GM19238 (cell line): ENCODE measurements around the gene COL11A1.
"Not testable (repeated sequence)": the region's sequence is repeated elsewhere in the genome, so short reads cannot be mapped to it uniquely, and the experiment has no call there.

ENCODE experiments used
- DNase-seq: peaks from one replicate; pipeline ENCODE4 v3.0.0; 2011; ENCODE audit warnings: low spot score; ENCODE audit not compliant: insufficient read length

COL11A1 gene

DNA sequence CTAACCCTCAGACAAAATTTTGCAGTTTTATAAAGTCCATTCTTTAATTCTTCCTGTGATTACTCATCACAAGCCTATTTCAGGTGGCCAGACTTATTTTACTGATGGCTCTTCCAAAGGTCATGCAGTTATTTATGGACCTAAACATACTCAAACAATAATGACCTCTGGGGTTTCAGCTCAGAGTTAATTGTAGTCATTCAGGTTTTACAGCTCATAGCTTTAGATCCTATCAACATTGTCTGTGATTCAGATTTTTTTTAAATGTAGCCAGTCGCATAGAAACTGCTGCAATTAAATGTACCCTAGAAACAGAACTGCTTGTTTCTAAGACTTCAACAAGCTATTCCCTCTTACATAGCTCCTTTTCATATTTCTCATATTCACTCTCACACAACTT is 270.8 kb downstream of the COL11A1 start:
- DNase-seq = no peak

DNA sequence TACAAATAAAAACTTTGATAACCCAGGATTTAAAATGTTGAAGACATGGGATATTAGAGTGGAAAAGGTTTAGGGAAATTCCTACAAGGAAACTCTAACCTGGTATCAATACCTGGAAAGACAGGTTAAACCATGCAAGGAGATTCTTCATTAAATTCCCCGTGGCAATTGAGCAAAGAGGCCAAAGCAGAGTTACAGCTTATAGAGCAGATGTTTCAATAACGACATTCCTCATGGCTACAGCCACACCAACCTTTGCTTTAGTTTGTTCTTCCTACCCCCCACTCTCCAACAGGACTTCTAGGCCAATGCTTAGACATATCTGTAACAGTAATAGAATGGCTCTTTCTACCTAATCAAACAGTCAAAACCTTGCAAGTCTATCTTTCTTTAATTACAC is 271.3 kb downstream of the COL11A1 start:
- DNase-seq = no peak

DNA sequence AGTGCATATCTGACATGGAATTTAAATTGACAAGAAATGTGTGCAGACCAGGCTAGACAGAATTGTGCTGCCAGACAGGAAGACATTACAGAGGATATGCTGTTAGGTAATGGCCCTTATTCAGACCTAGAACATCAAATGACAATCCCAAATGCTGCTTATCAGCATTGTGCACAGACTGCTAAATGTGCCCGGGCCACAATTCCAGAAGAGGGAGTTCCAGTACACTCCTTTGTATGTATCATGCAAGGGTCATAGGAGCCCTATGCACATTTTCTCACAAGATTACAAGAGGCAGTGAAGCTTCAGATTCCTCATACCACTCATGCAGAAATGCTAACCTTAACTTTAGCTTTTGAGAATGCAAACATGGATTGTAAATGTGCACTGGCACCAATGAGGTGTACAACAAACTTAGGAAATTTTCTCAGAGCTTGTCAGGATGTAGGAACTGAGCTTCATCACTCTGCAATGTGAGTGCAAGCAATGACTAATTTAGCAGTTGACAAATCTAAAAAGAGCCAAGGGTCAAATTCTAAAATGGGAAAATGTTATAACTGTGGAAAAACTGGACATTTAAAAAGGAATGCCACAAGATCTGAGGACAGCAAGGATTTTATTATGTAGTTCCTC is 273.5 kb downstream of the COL11A1 start:
- no peak for DNase-seq

DNA sequence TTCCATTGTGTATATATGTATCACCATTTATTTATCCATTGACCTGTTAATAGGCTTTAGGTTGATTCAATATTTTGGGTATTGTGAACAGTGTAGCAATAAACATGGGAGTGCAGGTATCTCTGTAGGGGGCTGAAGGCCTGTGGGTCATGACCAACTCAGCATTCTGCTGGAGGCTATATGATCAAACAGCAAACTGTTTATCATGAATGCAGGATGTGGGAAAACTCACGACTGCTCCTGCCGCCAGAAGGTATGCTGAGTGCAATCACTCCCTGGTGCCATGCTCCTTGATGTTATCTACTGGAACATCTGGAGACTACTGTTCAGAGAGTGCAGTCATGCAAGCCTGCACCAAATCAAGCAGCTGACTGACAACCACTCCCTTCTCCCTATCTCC is 275.2 kb downstream of the COL11A1 start:
- no peak for DNase-seq

DNA sequence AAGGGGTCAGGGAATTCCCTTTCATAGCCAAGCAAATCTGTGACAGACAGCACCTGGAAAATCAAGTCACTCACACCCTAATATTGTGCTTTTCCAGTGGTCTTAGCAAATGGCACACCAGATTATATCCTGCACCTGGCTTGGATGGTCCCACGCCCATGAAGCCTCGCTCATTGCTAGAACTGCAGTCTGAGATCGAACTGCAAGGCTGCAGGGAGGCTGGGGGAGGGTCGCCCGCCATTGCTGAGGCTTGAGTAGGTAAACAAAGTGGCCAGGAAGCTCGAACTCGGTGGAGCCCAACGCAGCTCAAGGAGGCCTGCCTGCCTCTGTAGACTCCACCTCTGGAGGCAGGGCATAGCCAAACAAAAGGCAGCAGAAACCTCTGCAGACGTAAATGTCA is 281.6 kb downstream of the COL11A1 start:
- DNase-seq = not testable (repeated sequence)
